Uterus (tissue), 2 donors: ENCODE measurements around the gene ASB2.

Experiments
- CTCF ChIP-seq, 4 experiments: fragments of 200-600 bp in 2 of 4; fragments of 450-650 bp in 2 of 4; sonication (generic) in 2 of 4; IDR thresholded peaks; one replicate each; pipeline ENCODE4 v1.5.1; 2016 to 2019; ENCODE audit warnings: antibody characterized with exemption in 4 of 4, mild to moderate bottlenecking in 2 of 4, moderate library complexity in 1 of 4
- POLR2A ChIP-seq, 2 donors: fragments of 450-650 bp; IDR thresholded peaks; one replicate each; pipeline ENCODE4 v1.6.1; 2016; ENCODE audit warnings: antibody characterized with exemption in 2 of 2, mild to moderate bottlenecking in 1 of 2, moderate library complexity in 1 of 2

GRCh38 chr14:93938751-93939303 lies 37.5 kb downstream of the ASB2 start:
- TF ChIP-seq CTCF (IDR thresholded peaks at IDR 0.05), result no peak
- no peak for TF ChIP-seq POLR2A (IDR thresholded peaks at IDR 0.05)
